ENCODE results near the gene JAG2.

The JAG2 gene

DNA sequence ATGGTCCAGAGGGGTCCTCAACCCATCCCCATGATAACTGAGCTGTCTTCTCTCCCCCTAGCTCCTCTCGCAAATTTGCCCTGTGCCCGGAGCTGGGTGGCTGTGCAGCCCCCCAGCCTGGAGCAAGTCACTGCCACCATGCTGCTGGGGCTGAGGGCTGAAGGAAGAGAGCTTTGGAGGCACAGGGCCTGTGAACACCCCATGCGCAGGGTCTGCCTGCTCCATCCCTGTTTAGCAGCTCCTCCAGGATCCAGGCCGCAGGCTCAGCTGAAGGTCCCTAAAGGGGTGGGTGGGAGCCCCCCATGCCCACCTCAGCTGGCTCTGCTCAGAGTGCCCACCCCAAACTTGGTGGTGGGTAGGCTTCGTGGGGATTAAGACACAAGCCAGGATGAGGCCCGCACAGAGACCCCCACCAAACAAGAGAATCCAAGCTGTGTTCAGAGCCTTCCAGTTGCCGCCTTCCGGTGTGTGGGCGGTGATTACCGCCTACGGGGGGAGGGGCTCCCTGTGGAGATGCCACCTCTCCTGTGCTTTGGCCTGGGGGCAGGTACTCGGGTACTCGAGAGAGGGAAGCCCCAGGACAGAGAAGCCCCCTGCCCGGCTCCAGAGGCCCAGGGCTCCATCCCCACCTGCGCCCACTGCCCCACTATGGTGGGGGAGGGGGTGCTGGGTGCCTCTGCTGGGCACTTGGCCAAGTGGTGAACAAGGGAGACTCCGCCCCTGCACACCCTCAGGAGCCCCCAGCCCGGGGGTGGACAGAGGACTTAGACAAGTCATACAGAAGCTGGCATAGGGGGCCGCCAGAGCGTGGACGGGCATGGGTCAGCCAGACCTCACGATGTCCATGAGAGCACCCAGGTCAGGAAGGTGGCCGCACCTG lies 1.4 kb upstream of the JAG2 start:
- TF ChIP-seq, protein P1, sequence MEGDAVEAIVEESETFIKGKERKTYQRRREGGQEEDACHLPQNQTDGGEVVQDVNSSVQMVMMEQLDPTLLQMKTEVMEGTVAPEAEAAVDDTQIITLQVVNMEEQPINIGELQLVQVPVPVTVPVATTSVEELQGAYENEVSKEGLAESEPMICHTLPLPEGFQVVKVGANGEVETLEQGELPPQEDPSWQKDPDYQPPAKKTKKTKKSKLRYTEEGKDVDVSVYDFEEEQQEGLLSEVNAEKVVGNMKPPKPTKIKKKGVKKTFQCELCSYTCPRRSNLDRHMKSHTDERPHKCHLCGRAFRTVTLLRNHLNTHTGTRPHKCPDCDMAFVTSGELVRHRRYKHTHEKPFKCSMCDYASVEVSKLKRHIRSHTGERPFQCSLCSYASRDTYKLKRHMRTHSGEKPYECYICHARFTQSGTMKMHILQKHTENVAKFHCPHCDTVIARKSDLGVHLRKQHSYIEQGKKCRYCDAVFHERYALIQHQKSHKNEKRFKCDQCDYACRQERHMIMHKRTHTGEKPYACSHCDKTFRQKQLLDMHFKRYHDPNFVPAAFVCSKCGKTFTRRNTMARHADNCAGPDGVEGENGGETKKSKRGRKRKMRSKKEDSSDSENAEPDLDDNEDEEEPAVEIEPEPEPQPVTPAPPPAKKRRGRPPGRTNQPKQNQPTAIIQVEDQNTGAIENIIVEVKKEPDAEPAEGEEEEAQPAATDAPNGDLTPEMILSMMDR (IDR thresholded peaks at IDR 0.05; ENCODE audit: insufficient read depth, low read length, missing control alignments) = no peak
- CTCF ChIA-PET = interaction anchor here (1.0 to 3.2 kb wide), 2 partner anchors 11 to 83 kb away, joined by 3 to 12 read pairs; partner anchors contain the start of gene NUDT14
- no peak overlapping the region for H3K4me3 ChIP-seq (ENCODE audit: low read depth, low read length)
- DNase-seq (ENCODE audit: low read depth, low spot score) = no peak
- POLR2A ChIA-PET = interaction anchor here (1.0 kb wide), 1 partner anchor 15 kb away, joined by 3 read pairs; no protein-coding TSS in a partner anchor

DNA sequence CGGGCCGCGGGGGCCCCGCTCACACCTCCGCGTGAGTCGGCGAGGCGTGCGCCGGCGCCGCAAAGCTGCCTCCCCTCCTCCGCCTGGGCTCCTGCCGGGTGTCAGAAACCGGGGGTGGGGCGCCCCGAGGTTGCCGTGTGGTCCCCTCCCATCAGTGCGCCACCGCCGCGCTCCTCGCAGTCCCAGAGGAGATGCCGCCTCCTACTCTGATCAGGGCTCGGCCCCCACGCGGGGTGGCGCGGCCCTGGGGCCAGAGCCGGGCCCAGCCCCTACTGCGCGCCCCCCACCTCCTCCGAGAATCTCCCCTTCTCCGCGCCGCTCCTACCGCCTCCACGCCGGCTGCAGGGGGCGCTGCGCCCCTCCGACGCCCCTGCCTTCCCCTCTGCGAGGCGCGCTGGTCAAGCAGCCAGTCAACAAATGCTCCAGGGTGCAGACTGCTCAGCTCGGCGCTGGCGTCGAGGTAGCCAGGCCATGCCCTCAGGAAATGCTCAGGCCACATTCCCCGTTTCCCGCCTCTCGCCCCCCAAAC lies 467 bp upstream of the JAG2 start:
- POLR2A ChIA-PET = interaction anchor here (1.0 kb wide), 1 partner anchor 14 kb away, joined by 3 read pairs; no protein-coding TSS in a partner anchor
- no peak overlapping the region for H3K4me3 ChIP-seq (ENCODE audit: low read depth, low read length)
- TF ChIP-seq, protein P1 (IDR thresholded peaks at IDR 0.05; ENCODE audit: insufficient read depth, low read length, missing control alignments) = peak; percentile 54

DNA sequence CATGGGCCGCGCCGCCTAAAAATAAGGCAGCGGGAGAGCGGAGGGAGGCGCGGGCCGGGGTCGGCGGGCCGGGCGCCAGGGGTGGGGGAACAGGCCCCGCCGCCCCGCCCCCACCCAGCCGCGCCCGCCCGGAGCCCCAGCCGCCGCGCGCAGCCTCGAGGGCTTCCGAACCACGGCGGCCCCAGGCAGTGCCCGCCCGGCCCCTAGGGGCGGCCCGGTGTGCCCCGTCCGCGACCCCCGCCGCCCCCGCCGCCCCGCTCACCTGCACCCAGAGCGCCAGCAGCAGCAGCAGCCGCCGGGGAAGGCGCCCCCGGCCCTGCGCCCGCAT lies 519 bp downstream of the JAG2 start:
- ChIA-PET POLR2A (no interaction called here), CTCF (no interaction called here)
- H3K4me3 ChIP-seq (ENCODE audit: low read depth, low read length) = no peak overlapping the region

More for the DNA sequence above, 467 bp upstream of the JAG2 start:
- DNase-seq (ENCODE audit: low read depth, low spot score) = no peak
- CTCF ChIA-PET = interaction anchor here (1.0 to 3.2 kb wide), 2 partner anchors 12 to 82 kb away, joined by 3 to 12 read pairs; partner anchors contain the start of gene NUDT14

GRCh38 chr14:105167303-105168092 lies 1.1 kb downstream of the JAG2 start:
- TF ChIP-seq, protein P1 (IDR thresholded peaks at IDR 0.05; ENCODE audit: insufficient read depth, low read length, missing control alignments) = no peak
- ChIA-PET POLR2A (no interaction called here), CTCF (no interaction called here)
- H3K4me3 ChIP-seq (ENCODE audit: low read depth, low read length) = no peak overlapping the region
- no peak for DNase-seq (ENCODE audit: low read depth, low spot score)

More for the DNA sequence above, 519 bp downstream of the JAG2 start:
- TF ChIP-seq, protein P1 (IDR thresholded peaks at IDR 0.05; ENCODE audit: insufficient read depth, low read length, missing control alignments) = no peak
- DNase-seq (ENCODE audit: low read depth, low spot score) = no peak

DNA sequence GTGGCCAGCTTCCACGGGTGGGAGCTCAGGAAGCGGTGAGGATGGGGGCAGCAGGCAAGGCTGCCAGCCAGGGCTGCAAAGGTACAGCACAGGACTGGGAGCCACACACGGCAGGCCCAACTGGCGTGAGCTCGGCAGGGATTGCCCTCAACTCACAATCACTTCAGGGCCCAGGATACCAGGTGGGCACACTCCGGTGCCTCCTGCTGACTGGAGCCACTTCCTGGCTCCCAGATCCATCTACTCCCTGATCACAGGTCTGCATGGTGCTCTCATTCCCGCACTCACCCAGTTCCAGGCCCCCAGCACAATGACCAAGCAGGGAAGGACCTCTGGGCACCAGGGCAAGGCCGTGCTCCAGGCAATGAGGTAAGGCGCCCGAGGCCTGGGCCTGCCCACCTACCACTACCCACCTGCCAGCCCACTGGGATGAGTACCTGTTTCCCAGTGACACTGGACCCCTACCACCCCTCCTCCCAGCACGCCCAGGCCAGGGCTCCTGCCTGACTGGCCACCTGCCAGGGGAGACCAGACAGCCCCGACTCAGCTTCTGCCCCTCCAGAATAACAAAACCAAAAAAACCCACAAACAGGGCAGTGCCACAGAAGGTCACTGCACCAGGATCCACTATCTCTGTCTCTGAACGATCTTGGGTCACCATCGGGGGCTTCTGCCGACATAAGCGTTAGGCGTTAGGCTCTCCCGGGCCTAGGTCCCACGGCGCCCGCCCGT lies 1.8 kb downstream of the JAG2 start:
- H3K4me3 ChIP-seq (ENCODE audit: low read depth, low read length) = no peak overlapping the region
- CTCF ChIA-PET = no interaction called here
- POLR2A ChIA-PET = no interaction called here
- DNase-seq (ENCODE audit: low read depth, low spot score) = no peak
- TF ChIP-seq, protein P1 (IDR thresholded peaks at IDR 0.05; ENCODE audit: insufficient read depth, low read length, missing control alignments) = no peak
